ENCODE data around the gene DNAJC10.
"Not testable (repeated sequence)": the region's sequence is repeated elsewhere in the genome, so short reads cannot be mapped to it uniquely, and the experiment has no call there.

Gene DNAJC10

DNA sequence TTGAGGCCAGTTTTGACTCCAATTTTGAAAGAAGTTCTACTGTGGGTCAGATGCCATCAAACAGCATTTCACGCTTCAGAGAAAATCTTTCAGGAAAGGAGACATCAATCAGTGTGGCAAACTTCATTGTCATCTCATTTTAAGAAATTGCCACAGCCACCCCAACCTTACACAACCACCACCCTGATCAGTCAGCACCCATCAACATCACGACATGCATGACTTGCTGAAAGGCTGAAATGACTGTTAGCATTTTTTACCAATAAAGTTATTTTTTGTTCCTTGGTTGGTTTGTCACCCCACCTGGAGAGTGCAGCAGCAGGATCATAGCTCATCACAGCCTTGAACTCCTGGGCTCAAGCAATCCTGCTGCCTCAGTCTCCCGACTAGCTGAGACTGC lies 10.4 kb downstream of the DNAJC10 start:
- DNase-seq = no peak

DNA sequence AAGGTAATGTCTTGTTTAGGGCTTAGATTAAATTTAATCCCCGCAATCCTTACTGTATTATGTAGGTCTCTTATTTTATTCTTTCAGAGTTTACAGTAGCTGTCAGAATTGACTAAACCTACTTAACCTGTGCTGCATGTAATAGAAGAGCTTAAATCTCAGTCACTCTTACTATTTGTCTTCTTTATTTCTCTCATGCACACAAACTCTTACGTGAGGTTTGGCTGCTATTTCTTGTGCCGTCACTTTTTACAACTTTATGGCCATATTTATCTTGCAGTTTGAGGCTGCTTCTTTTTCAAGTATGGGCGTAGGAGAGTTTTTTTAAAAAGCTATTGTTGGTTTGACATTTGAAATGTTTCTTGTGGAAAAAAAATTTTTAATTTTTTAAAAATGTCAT lies 12.0 kb downstream of the DNAJC10 start:
- no peak for DNase-seq

DNA sequence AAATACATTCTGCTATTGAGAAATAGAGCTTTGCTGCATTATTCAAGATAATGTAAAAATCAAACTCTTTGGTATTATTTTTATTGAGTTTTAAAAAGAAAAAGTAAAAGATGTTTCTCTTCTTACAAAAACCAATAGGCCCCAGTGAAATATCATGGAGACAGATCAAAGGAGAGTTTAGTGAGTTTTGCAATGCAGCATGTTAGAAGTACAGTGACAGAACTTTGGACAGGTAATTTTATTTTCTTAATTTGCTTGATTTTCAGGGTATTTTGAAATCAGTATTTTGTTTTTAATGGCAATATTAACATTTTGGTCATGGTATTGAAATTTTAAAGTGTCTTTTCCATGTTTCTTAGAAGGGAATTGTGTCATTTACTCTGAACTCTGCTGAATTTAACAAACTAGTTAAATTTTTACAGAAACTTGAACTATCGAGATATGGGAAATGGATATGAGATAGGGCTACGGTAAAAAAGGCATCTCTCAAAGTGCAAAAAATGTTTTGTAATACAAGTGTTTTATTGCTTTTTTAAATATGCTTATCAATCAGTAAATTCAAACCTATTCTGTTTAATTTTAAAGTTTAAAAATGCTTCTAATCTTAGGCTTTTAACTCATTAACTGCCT lies 13.8 kb downstream of the DNAJC10 start:
- no peak for DNase-seq

DNA sequence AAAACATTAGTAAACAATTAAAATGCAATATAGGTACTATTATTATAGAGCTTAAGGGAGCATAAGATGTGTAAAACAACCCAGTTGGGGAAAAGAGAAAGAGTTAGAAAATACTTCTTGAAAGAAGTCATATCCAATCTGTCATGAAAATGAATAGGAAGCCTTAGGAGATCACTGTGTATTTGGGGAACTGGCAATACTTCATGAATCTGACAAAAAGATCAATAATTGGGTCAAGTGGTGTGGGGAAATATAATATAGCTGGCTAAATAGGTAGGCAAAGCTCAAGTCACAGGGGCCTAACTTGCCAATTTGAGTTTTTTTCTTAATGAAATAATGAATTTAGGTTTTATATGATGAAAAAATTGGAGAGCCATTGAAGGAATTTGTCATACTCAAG lies 14.4 kb downstream of the DNAJC10 start:
- DNase-seq = no peak

DNA sequence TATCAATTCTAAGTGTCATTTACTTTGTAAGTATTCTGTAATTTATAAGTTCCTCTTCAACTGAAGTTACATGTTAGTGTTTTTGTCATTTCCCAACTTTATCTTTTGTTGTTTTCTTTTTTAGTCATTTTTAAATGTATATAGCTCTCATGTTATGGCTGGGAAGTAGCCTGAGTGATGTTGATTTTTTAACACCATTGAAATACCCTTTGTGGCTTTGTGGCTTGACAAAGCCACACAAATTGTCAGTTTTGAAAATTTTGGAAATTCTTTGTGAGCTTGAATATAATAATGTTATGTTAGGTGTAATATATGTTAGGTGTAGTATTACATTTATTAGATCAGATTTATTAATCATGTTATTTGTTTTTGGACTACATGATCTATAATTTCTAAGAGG lies 16.7 kb downstream of the DNAJC10 start:
- no peak for DNase-seq

DNA sequence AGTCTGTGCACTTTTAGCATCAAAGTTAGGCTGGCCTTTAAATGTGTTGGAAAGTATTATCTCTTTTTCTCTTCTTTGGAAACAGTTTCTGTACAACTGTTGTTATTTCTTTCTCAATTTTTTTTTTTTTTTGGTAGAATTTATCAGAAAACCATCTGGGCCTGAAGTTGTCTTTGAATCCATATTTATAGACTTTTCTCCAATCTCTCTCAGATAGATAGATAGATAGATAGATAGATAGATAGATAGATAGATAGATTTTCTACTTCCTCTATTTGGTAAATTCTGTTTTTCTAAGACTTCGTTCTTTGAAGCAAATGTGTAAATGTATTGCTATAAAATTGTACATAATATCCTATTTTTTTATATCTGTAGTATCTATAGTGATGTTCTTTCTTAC lies 17.5 kb downstream of the DNAJC10 start:
- DNase-seq = no peak

DNA sequence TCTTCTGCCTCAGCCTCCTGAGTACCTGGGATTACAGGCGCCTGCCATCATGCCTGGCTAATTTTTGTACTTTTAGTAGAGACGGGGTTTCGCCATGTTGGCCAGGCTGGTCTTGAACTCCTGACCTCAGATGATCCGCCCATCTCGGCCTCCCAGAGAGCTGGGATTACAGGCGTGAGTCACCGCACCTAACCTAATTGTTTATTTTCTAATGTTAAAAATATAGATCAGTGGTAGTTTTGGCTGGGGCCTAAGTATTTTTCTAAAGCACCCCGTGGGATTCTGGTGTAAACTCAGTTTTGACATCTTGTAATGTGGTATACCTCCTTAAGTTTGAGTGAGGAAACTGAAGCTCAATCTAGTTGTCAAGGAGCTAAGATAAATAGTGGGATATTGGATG lies 20.8 kb downstream of the DNAJC10 start:
- DNase-seq = not testable (repeated sequence)

DNA sequence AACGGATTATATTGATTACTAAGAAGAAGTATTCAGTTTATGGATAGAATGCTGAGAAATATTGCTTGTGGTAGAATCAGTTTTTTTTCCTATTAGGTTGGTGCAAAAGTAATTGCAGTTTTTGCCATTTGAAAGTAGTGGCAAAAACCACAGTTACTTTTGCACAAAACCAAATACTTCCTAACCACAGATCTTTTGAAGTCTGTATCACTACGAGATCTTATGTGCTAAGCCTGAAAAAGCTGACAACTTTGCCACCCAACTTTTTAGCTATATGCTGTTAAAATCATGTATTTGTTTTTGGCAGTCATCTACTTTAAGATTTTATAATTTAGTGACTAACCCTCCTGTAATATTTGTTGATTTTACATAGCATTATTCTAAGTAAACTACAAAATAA lies 24.6 kb downstream of the DNAJC10 start:
- no peak for DNase-seq

DNA sequence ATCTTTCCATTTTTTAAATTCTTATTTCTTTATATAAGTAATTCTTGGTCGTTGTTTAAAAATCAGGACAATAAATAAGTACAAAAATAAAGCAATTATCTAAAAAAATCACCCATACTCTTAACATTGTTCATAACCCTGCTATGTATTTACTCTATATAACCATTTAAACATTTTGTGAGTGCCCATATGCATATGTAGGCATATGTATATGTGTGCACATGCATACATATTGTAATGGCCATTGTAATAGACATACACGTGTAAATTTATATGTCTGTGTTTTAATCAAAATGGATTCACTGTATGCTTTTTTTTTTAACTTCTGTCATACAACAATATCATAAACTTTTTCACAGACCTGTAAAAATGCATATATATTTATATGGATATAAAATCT lies 25.6 kb downstream of the DNAJC10 start:
- DNase-seq = no peak

DNA sequence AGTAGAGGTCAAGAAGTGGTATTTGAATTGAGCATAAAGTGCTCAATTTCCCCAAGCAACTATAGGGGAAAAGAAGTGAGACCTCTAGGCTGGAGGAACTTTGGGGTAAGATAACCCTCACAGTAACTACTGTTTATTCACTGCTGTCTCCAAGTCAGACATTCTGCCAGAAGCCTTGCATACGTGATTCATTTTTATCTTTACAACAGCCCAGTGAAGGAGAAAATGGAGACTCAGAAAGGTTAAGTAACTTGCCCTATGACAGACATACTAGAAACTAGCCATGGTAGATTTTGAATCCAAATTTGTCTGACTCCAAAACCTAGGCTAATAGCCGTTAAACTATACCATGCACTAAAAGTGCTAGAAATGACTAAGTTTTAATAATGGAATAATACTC lies 28.4 kb downstream of the DNAJC10 start:
- no peak for DNase-seq

DNA sequence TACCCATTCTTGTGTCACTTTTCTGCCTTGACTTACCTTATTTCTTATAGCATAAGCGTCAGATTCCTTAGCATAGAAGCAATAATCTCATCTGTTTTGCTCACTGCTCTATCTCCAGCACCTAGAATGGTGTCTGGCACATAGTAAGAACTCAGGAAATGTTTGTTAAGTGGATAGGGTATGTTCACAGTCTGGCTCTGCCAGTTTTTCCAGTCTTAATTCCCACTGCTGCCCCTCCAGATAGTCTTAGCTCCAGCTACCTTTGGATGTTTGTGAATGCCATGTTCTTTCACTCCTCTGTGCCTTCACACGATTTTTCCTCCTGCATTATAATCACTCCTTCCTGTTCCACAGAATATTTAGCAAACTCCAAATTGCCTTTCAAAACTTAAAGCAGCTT lies 29.0 kb downstream of the DNAJC10 start:
- DNase-seq = no peak

DNA sequence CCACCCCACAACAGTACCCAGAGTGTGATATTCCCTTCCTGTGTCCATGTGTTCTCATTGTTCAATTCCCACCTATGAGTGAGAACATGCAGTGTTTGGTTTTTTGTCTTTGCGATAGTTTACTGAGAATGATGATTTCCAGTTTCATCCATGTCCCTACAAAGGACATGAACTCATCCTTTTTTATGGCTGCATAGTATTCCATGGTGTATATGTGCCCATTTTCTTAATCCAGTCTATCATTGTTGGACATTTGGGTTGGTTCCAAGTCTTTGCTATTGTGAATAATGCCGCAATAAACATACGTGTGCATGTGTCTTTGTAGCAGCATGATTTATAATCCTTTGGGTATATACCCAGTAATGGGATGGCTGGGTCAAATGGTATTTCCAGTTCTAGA lies 29.8 kb downstream of the DNAJC10 start:
- not testable (repeated sequence) for DNase-seq

DNA sequence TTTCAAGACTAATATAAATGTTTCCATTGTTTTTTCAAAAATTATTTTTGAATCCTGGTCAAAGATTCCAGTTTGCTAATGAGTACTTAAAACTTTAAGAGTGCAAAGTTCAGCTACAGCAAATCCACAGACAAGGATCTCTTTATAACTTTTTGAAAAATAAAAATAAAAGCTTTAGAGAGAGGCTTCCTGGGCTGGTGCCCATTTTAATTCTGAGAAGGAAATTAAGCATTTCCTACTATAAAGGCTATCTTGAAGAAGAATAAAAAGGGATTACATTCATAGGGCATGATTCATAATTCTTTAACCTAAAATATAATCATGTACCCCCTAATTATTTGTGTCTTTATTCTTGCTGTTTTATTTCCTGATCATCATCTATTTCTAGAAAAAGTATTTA lies 38.2 kb downstream of the DNAJC10 start:
- no peak for DNase-seq

DNA sequence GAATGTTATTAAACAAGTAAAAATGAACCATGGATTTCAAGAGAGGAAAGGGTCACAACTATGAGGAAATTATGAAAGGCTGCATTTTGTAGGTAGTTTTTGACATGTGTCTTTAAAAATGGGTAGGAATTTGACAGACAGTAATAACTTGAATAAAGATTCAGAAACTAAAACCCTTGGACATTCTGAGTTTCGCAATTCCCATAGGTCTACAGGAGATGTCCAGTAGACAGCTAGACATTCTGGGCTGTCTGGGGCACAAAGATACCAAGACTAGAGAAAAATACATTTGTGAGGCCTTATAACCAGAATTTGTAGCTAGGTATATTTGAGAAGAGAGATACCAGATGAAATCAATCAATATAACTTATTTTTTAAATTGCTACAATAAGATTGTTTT lies 42.3 kb downstream of the DNAJC10 start:
- no peak for DNase-seq

DNA sequence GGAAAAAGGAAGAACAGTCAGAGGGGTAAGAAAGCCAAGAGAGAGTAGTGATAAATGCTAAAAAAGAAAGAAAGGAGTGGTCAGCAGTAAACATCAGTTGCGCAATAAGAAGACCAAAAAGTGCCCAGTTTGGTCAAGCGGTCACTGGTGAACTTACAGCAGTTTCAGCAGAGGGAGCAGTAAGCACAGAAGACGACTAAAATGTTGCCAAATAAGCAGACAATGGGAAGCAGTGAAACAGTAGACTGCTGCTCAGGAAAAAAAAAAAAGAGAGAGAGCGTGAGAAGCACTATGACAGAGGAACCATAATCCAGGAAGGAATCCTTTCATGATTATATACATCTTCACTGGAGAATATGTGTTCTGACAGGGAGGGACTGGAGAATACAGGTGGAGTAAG lies 45.8 kb downstream of the DNAJC10 start:
- DNase-seq = no peak

DNA sequence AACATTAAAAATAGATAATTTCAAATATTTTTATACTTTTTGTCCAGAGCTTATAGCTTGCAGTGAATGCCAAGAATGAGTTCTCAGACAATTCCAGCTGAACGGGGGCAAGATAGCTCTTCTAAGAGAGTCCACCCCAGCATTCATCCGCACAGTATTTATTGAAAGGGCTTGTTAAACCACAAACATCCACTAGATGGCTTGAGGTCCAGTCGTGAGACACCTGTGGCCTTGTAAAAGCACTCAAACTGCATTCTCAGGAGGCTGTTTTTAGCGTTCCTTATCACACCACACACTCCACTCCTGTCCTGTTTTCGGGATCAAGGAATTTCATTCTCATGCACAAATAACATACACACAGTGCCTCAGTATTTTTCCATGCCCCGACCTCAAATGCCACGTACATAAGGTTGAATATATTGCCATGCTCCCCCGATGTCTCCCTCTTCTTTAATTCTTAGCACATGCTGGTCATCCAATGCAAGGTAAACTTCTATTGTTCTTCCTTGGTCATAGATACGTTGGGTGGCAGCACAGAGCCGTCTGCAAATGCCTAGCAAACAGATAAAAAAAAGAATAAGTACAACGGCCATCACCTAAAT lies 47.4 kb downstream of the DNAJC10 start:
- DNase-seq = no peak

DNA sequence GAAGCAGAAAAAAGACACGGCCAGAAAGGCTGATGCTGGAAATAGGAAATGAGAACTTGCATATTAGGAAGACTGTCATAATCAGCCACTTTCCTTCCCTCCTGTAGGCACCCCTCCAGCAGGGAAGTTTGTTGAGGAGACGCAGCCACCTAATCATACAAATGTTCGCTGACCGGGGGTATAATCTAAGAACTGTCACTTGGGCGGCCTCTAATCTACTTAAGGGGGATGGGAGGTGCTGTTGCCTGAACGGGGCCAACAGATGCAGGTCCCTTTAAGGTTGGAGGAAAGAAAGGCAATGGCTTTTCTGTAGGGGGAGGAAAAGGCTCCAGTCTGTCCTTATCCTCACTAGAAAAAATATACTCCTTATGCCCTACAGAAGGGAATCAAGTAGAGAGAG lies 50.6 kb downstream of the DNAJC10 start:
- no peak for DNase-seq

DNA sequence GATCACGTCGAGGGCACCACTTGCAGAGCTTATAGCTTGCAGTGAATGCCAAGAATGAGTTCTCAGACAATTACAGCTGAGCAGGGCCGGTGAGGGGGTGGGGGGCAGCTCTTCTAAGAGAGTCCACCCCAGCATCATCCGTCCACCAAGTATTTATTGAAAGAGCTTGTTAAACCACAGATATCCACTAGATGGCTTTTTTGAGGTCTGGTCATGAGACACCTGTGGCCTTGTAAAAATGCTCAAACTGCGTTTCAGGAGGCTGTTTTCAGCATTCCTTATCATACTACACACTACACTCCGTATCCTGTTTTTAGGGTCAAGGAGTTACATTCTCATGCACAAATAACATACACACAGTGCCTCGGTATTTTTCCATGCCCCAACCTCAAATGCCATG lies 51.5 kb downstream of the DNAJC10 start:
- no peak for DNase-seq

DNA sequence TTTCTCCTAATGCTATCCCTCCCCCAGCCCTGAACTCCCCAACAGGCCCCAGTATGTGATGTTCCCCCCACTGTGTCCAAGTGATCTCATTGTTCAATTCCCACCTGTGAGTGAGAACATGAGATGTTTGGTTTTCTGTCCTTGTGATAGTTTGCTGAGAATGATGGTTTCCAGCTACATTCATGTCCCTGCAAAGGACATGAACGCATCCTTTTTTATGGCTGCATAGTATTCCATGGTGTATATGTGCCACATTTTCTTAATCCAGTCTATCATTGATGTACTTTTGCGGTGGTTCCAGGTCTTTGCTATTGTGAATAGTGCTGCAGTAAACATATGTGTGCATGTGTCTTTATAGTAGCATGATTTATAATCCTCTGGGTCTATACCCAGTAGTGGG lies 52.9 kb downstream of the DNAJC10 start:
- not testable (repeated sequence) for DNase-seq

DNA sequence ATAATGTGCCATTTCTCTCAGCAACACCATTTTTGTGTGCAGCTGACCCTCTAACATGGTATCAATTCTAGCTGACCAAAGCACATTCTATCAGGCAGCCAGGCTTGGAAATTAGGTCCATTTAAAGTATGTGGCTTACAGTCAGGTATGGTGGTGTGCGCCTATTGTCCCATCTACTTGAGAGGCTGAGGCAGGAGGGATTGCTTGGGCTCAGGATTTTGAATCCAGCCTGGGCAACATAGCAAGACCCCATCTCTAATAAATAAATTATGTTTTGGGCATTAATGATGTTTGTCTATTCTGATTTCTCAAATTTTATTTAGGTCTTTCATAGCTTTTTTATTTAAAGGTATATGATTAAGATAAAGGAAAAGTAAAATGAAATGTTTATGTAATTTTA lies 63.3 kb downstream of the DNAJC10 start:
- DNase-seq = no peak

DNA sequence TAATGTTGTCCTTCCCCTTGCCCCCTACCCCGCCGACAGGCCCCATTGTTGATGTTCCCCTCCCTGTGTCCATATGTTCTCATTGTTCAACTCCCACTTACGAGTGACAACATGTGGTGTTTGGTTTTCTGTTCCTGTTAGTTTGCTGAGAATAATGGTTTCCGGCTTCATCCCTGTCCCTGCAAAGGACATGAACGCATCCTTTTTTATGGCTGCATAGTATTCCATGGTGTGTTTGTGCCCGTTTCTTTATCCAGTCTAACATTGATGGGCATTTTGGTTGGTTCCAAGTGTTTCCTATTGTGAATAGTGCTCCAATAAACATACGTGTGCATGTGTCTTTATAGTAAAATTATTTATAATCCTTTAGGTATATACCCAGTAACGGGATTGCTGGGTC lies 65.0 kb downstream of the DNAJC10 start:
- not testable (repeated sequence) for DNase-seq

DNA sequence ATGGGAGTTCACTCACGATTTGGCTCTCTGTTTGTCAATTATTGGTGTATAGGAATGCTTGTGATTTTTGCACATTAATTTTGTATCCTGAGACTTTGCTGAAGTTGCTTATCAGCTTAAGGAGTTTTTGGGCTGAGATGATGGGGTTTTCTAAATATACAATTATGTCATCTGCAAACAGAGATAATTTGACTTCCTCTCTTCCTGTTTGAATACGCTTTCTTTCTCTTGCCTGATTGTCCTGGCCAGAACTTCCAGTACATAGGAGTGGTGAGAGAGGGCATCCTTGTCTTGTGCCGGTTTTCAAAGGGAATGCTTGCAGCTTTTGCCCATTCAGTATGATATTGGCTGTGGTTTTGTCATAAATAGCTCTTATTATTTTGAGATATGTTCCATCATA lies 66.6 kb downstream of the DNAJC10 start:
- DNase-seq = not testable (repeated sequence)

DNA sequence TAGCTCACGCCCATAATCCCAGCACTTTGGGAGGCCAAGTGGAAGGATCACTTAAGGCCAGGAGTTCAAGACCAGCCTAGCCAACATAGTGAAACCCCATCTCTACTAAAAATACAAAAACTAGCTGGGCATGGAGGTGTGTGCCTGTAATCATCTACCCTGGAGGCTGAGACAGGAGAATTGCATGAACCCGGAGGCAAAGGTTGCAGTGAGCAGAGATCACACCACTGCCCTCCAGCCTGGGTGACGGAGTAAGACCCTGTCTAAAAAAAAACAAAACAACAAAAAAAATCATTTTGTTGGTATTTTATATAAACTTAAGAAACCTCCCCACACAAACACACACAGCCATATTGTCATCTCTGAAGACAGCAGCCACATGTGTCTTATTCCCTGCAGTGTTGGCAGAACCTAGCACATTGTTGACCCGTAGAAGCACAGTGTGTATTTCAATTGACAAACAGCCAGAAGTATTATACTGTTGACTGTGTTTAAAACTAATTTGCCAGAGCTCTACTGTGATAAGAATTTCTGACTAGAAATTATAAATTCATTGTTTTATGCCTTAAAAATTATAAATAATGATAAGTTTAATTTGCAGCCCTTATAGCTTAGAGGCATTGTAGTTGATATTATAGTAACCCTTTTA lies 68.1 kb downstream of the DNAJC10 start:
- DNase-seq = no peak

DNA sequence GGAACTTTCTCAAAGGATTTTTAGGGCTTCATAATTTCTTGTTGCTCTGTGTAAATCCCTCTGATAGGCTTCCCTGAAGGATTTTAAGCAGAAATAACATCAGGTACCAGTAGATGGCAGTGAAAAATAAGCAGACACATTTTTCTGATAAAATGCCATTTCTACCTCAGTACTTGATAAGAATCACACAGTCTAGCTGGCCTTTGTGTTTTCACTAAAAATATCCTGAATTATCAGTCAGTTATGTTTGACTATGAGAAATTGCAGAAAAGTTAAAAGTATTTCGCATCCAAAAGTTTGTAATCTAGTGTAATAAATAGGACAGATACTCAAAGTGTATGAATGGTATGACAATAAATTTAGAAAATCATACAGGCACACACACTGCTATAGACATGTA lies 68.7 kb downstream of the DNAJC10 start:
- DNase-seq = no peak

DNA sequence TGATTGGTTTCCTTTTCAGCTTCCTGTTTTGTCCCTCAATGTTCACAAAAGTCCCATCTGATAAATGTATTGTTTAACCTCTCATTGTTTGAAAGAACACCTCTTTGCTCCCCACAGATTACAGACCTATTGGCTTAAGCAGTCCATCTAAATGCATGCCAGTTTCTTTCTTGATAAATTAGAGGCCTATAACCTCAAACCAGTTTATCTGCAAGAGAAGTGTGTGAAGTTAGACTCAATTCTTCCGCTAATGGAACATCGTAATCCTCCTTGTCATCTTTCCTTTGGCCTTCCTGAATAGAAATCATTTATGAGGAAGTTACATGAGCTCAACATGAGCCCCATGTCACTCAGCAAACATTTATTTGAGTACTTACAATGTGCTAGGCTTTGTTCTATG lies 76.4 kb downstream of the DNAJC10 start:
- no peak for DNase-seq

Data from right hindlimb (tissue), 1 donor.